ENCODE measurements around the gene POU2F3. TPM values are rescaled to one million over a fixed set of nuclear protein-coding genes. Genes with fewer than 3 reads are reported as not detected.

The POU2F3 gene
- total and polyA plus RNA-seq, 7 donors, result not detected

DNA sequence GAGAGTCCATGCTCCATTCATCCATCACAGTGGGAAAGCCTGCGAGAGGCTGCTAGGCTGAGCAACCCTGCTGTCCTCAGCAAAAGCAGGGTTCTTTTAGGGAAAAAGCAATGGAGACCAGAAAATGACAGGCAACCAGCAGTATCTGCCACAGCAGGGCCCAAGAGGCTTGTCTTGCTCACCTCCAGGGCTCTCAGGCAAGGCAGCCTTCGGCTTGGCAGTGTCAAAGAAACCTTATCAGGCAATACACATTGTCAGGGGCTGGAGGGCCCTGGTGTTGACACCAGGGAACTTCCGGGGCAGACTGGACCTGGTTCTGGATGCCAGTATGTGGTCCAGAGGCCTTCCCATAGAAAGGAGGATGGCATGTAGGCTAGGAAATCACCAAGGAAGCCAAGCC, 74.9 kb downstream of the POU2F3 start:
- ATAC-seq (no peak), DNase-seq (no peak)
- intact Hi-C loops (cut with DNase I), result no loop called here
- H3K27me3 ChIP-seq (ENCODE audit: insufficient read depth in 3 of 3, low read length in 2 of 3), result peaks cover 0 to 12% (median 0%) of the 10 kb centered on the region in 3 donors
- no peaks in the 10 kb centered on the region for H3K36me3 ChIP-seq (ENCODE audit: insufficient read depth in 1 of 2, low read depth in 1 of 2)
- TF ChIP-seq, protein P1, sequence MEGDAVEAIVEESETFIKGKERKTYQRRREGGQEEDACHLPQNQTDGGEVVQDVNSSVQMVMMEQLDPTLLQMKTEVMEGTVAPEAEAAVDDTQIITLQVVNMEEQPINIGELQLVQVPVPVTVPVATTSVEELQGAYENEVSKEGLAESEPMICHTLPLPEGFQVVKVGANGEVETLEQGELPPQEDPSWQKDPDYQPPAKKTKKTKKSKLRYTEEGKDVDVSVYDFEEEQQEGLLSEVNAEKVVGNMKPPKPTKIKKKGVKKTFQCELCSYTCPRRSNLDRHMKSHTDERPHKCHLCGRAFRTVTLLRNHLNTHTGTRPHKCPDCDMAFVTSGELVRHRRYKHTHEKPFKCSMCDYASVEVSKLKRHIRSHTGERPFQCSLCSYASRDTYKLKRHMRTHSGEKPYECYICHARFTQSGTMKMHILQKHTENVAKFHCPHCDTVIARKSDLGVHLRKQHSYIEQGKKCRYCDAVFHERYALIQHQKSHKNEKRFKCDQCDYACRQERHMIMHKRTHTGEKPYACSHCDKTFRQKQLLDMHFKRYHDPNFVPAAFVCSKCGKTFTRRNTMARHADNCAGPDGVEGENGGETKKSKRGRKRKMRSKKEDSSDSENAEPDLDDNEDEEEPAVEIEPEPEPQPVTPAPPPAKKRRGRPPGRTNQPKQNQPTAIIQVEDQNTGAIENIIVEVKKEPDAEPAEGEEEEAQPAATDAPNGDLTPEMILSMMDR (IDR thresholded peaks at IDR 0.05), result no peak
- no peaks in the 10 kb centered on the region for H3K4me1 ChIP-seq
- WGBS, 3 donors, result 86 to 89% (median 88%) methylated on average over 3 of the region's 3 CpGs
- no peak overlapping the region for H3K27ac ChIP-seq
- H3K4me3 ChIP-seq, result no peak overlapping the region
- no peaks in the 10 kb centered on the region for H3K9me3 ChIP-seq

GRCh38 chr11:120316880-120317688, 77.1 kb downstream of the POU2F3 start:
- H3K27ac ChIP-seq, result peak overlapping the region; percentile 10
- intact Hi-C loops (cut with DNase I), result no loop called here

GRCh38 chr11:120317689-120318480, 77.9 kb downstream of the POU2F3 start:
- TF ChIP-seq, protein P1 (IDR thresholded peaks at IDR 0.05), result no peak
- no peak for DNase-seq
- intact Hi-C loops (cut with DNase I), result no loop called here
- ATAC-seq, result no peak
- Histone ChIP-seq H3K9me3 (no peaks in the 10 kb centered on the region), H3K36me3 (ENCODE audit: insufficient read depth in 1 of 2, low read depth in 1 of 2) (no peaks in the 10 kb centered on the region), H3K4me3 (no peak overlapping the region), H3K4me1 (no peaks in the 10 kb centered on the region), H3K27ac (peak overlapping the region; percentile 10), H3K27me3 (ENCODE audit: insufficient read depth in 3 of 3, low read length in 2 of 3) (no peaks in the 10 kb centered on the region)
- WGBS, 3 donors, result 76 to 81% (median 78%) methylated on average over 10 of the region's 10 CpGs

More at GRCh38 chr11:120316880-120317688, 77.1 kb downstream of the POU2F3 start:
- DNase-seq (peak in 1 of 2 donors; percentile 36), ATAC-seq (peak; percentile 27 to 51 (median 30))
- H3K4me3 ChIP-seq, result no peak overlapping the region
- H3K4me1 ChIP-seq, result no peaks in the 10 kb centered on the region
- H3K9me3 ChIP-seq, result no peaks in the 10 kb centered on the region
- no peaks in the 10 kb centered on the region for H3K27me3 ChIP-seq (ENCODE audit: insufficient read depth in 3 of 3, low read length in 2 of 3)
- no peaks in the 10 kb centered on the region for H3K36me3 ChIP-seq (ENCODE audit: insufficient read depth in 1 of 2, low read depth in 1 of 2)
- 12 to 20% (median 14%) methylated on average over 8 of the region's 8 CpGs for WGBS, 3 donors
- TF ChIP-seq, protein P1 (IDR thresholded peaks at IDR 0.05), result no peak

GRCh38 chr11:120318906-120319305, 79.0 kb downstream of the POU2F3 start:
- H3K27me3 ChIP-seq (ENCODE audit: insufficient read depth in 3 of 3, low read length in 2 of 3), result no peaks in the 10 kb centered on the region
- H3K4me3 ChIP-seq, result no peak overlapping the region
- ATAC-seq (no peak), DNase-seq (no peak)
- WGBS, 3 donors, result 86 to 95% (median 89%) methylated on average over 4 of the region's 4 CpGs
- intact Hi-C loops (cut with DNase I), result no loop called here
- H3K4me1 ChIP-seq, result no peaks in the 10 kb centered on the region
- TF ChIP-seq, protein P1 (IDR thresholded peaks at IDR 0.05), result no peak
- no peaks in the 10 kb centered on the region for H3K36me3 ChIP-seq (ENCODE audit: insufficient read depth in 1 of 2, low read depth in 1 of 2)
- H3K9me3 ChIP-seq, result no peaks in the 10 kb centered on the region
- H3K27ac ChIP-seq, result no peak overlapping the region
